Psoas muscle (tissue), 8 donors: Measurements from ENCODE around the gene PHKA2. TPM values are rescaled to one million over a fixed set of nuclear protein-coding genes. Genes with fewer than 3 reads are reported as not detected.

Source experiments
- ATAC-seq, 4 donors: fragments of 200-7000 bp; cut with Tn5 transposase; one replicate each; pipeline ENCODE4 v1.9.1; 2020; ENCODE audit warnings: moderate library complexity in 3 of 4, mild to moderate bottlenecking in 2 of 4
- DNase-seq, 2 donors: peaks; one replicate each; pipeline ENCODE4 v3.0.0-alpha.2; 2020
- H3K27ac ChIP-seq: fragments of 200-600 bp; one replicate; pipeline ENCODE4 v1.8.0; 2022
- H3K27me3 ChIP-seq, 3 donors: fragments of 200-600 bp in 1 of 3; one replicate each; pipeline versions ENCODE4 v1.6.1 to v1.8.0; 2013 to 2022; ENCODE audit warnings: low read length in 2 of 3, mild to moderate bottlenecking in 2 of 3, moderate library complexity in 1 of 3; ENCODE audit not compliant: insufficient read depth in 3 of 3
- H3K36me3 ChIP-seq, 2 donors: fragments of 200-600 bp in 1 of 2; one replicate each; pipeline versions ENCODE4 v1.6.1 to v1.8.0; 2013 to 2022; ENCODE audit warnings: low read depth in 1 of 2, mild to moderate bottlenecking in 1 of 2, moderate library complexity in 1 of 2; ENCODE audit not compliant: insufficient read depth in 1 of 2
- H3K4me1 ChIP-seq: fragments of 200-600 bp; one replicate; pipeline ENCODE4 v1.8.0; 2022
- H3K4me3 ChIP-seq: fragments of 200-600 bp; one replicate; pipeline ENCODE4 v1.8.0; 2022; ENCODE audit warnings: mild to moderate bottlenecking
- H3K9me3 ChIP-seq: fragments of 200-600 bp; one replicate; pipeline ENCODE4 v1.8.0; 2022
- WGBS, 3 donors: extraction: QIAGEN DNeasy Blood & Tissue Kit; methylation state at CpG; one replicate each; pipeline versions ENCODE4 v1.1.6 to v1.1.7; 2013; 5-methylcytosine and 5-hydroxymethylcytosine counted together
- intact Hi-C, 2 donors: fragments of 100-400 bp; cut with DNase I; formaldehyde crosslinking; loops; one replicate each; pipeline versions ENCODE4 v1.11.0 to v1.14.2; 2022
- polyA plus RNA-seq, 3 donors: library from polyadenylated mRNA; stranded (reverse); fragments of 200-250 nt; gene quantifications; one replicate each; pipeline ENCODE4 v1.2.3, GENCODE V29; 2013
- total RNA-seq, 4 donors: library from RNA; stranded (reverse); fragmentation: NEBNext Ultra II Directional in 2 of 4; extraction: Animal tissue kit (Norgen Biotek cat#: 25700) in 2 of 4; gene quantifications; one replicate each; pipeline versions ENCODE4 v1.2.1 to v1.2.4, GENCODE V29; 2021 to 2023
- TF ChIP-seq, protein P1 (sequence below): fragments of 200-600 bp; IDR thresholded peaks from one replicate; pipeline ENCODE4 v1.8.0; 2022; ENCODE audit warnings: antibody characterized with exemption
- donor health status: healthy with polysubstance abuse.
- donor health status: DM: no; HTN: no; CAD: no; lungs with moderate emphysema.
- donor health status: Bipolar disorder and iron deficiency.
- donor health status: healthy.
- donor health status: DM: yes; HTN: yes; CAD: no.
- donor health status: DM: no; HTN: no; CAD: no.
- donor health status: DM: no; HTN: no; CAD: no.
- donor health status: DM: yes; HTN: yes; CAD: no.

PHKA2 gene
- total and polyA plus RNA-seq, 7 donors, result 3.7 to 24.8 (median 8.9) TPM

DNA sequence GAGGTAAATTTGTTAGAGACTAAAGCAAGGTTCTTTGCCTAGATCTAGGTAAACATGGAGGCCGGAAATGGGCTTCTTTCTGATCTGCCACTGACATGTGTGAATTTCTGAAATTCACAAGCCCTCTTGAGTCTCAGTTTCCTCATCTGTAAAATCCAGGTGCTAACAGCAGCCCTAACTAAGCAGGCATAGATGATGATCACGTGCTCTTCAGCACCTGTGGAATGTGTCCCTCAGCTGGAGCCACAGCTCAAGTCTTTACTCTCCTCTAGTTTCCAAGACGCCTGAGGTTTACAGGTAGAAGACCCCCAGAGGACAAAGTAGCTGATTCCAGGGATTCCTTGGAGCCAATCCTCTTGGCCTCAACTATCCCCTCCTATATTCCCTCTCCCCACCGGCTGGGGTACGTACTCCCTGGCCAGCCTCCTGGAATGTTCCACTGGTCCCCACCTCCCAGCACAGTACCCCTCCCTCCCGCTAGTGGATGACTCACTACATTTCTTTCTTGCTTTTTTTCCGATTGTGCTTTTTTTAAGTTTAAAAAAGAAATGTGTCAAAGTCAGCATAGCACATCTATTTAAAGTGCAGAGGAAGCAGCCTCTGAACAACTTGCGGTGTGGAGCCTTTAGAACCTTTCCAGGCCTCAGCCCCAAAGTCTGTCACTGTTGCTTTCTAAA is 98.4 kb downstream of the PHKA2 start:
- peak overlapping the region; percentile 80 for H3K27ac ChIP-seq
- H3K27me3 ChIP-seq, result no peaks in the 10 kb centered on the region
- 38 to 50% (median 49%) methylated on average over 7 to 8 of the region's 8 CpGs for WGBS, 3 donors
- intact Hi-C loops, result loop anchor here (2.0 to 10.0 kb wide), 5 partner anchors 53 to 493 kb away; partner anchors contain the start of gene CDKL5 (in 1 of the 2)
- DNase-seq (no peak), ATAC-seq (no peak)
- no peaks in the 10 kb centered on the region for H3K36me3 ChIP-seq
- peak overlapping the region; percentile 51 for H3K4me3 ChIP-seq
- H3K9me3 ChIP-seq, result no peaks in the 10 kb centered on the region
- TF ChIP-seq, protein P1, sequence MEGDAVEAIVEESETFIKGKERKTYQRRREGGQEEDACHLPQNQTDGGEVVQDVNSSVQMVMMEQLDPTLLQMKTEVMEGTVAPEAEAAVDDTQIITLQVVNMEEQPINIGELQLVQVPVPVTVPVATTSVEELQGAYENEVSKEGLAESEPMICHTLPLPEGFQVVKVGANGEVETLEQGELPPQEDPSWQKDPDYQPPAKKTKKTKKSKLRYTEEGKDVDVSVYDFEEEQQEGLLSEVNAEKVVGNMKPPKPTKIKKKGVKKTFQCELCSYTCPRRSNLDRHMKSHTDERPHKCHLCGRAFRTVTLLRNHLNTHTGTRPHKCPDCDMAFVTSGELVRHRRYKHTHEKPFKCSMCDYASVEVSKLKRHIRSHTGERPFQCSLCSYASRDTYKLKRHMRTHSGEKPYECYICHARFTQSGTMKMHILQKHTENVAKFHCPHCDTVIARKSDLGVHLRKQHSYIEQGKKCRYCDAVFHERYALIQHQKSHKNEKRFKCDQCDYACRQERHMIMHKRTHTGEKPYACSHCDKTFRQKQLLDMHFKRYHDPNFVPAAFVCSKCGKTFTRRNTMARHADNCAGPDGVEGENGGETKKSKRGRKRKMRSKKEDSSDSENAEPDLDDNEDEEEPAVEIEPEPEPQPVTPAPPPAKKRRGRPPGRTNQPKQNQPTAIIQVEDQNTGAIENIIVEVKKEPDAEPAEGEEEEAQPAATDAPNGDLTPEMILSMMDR, result no peak
- H3K4me1 ChIP-seq, result no peaks in the 10 kb centered on the region

DNA sequence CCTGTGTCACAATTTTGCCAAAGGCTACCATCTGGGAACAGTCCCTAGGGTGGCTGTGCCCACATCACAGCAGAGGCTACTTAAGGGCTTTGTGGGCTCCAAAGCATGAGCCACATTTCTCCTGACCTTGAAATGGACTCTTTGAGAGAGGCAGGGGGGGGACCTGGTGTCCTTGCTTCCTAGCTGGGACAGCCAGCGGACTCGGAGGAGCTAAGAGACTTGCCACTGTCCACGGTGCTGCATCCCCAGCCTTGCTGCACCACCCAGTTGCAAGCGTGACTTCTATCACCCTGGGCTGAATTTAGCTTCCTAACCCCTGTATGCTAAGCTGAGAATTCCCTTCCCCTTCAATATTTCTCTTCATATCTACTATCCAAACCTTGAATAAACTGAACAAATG is 99.0 kb downstream of the PHKA2 start:
- TF ChIP-seq, protein P1, result no peak
- no peak for ATAC-seq
- no peaks in the 10 kb centered on the region for H3K27me3 ChIP-seq
- no peak for DNase-seq
- H3K36me3 ChIP-seq, result no peaks in the 10 kb centered on the region
- H3K9me3 ChIP-seq, result no peaks in the 10 kb centered on the region
- no peak overlapping the region for H3K4me3 ChIP-seq
- WGBS, 3 donors, result 55 to 66% (median 61%) methylated on average over 4 of the region's 4 CpGs
- H3K4me1 ChIP-seq, result no peaks in the 10 kb centered on the region
- H3K27ac ChIP-seq, result no peak overlapping the region
- intact Hi-C loops, result loop anchor here (5.0 to 10.0 kb wide), 4 partner anchors 53 to 493 kb away; partner anchors contain the start of gene CDKL5 (in 1 of the 2)

- DNase-seq (no peak), ATAC-seq (no peak)
- no peak overlapping the region for H3K4me3 ChIP-seq
- no peak overlapping the region for H3K27ac ChIP-seq
- WGBS, 3 donors, result 73 to 77% (median 75%) methylated on average over 14 to 16 of the region's 16 CpGs
- TF ChIP-seq, protein P1, result no peak
- no peaks in the 10 kb centered on the region for H3K4me1 ChIP-seq
- intact Hi-C loops, result loop anchor here in 1 of 2 donors (10.0 kb wide), 1 partner anchor 459 kb away; the partner anchor contains the start of gene CDKL5
- H3K36me3 ChIP-seq, result no peaks in the 10 kb centered on the region
- no peaks in the 10 kb centered on the region for H3K9me3 ChIP-seq
- no peaks in the 10 kb centered on the region for H3K27me3 ChIP-seq
These were observed 99.8 kb downstream of the PHKA2 start for GRCh38 chrX:18883961-18884765.

- WGBS, 3 donors, result 50 to 67% (median 62%) methylated on average over 12 of the region's 12 CpGs
- DNase-seq, result peak in 1 of 2 donors; percentile 65
- no peaks in the 10 kb centered on the region for H3K36me3 ChIP-seq
- intact Hi-C loops, result loop anchor here in 1 of 2 donors (10.0 kb wide), 1 partner anchor 459 kb away; the partner anchor contains the start of gene CDKL5
- H3K27ac ChIP-seq, result no peak overlapping the region
- H3K4me1 ChIP-seq, result no peaks in the 10 kb centered on the region
- H3K4me3 ChIP-seq, result no peak overlapping the region
- no peaks in the 10 kb centered on the region for H3K9me3 ChIP-seq
- TF ChIP-seq, protein P1, result no peak
- ATAC-seq, result peak in 1 of 4 donors; percentile 16
- no peaks in the 10 kb centered on the region for H3K27me3 ChIP-seq
These were observed 100.5 kb downstream of the PHKA2 start for GRCh38 chrX:18883234-18883960.
